Activated CD4-positive, CD25-positive, alpha-beta regulatory T cell treated with anti-CD3 and anti-CD28 coated beads, Interleukin-2, amount 50 U/mL, for 24 hours (primary cell): ENCODE measurements around the gene CADPS.
"Not testable (repeated sequence)": the region's sequence is repeated elsewhere in the genome, so short reads cannot be mapped to it uniquely, and the experiment has no call there.

Experiments used
- ATAC-seq, 2 donors: fragments of 150-1000 bp; cut with Tn5 transposase; one replicate each; pipeline ENCODE4 v1.10.0; 2021; ENCODE audit warnings: mild to moderate bottlenecking in 1 of 2, moderate library complexity in 1 of 2

The CADPS gene

GRCh38 chr3:62586356-62586755 is 288.9 kb downstream of the CADPS start:
- no peak for ATAC-seq

DNA sequence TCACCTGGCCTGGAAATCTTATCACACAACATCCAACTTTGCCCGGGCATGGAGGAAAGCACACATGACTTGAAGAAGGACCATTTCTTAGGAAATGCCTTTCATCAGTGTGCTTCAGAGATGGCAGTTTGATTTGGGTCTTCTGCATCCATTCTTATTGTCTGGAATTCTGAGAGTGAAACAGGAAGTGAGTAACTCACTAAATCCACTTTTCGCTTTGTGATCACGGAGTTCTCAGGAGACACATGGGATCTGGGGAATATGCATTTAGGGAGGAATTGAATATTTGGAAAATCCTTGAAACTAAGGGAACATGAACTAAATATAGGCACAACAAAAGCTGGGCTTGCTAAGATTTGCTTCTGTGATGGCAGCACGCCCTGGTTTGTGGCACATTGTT is 289.4 kb downstream of the CADPS start:
- no peak for ATAC-seq

DNA sequence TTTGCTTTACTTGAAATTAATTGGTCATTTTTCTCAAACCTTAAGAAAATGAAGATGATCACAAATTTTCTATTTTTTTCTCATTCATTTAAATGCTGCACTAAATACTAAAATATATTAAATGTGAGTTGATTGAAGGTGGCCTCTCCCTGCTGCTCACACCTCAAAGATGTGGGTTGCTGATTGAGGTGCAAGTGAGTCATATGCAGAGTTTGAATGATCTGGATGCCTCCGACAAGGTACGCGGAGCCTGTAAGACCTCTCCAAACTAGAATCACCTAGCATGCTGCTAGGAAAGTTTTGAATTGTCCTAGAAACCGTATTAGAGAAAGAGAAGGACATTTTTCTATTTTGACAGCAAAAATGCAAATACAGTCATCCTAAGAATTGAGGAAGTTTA is 290.6 kb downstream of the CADPS start:
- no peak for ATAC-seq

- no peak for ATAC-seq
Observed at GRCh38 chr3:62582495-62583172, 292.6 kb downstream of the CADPS start.

GRCh38 chr3:62580485-62580884 is 294.7 kb downstream of the CADPS start:
- not testable (repeated sequence) for ATAC-seq

DNA sequence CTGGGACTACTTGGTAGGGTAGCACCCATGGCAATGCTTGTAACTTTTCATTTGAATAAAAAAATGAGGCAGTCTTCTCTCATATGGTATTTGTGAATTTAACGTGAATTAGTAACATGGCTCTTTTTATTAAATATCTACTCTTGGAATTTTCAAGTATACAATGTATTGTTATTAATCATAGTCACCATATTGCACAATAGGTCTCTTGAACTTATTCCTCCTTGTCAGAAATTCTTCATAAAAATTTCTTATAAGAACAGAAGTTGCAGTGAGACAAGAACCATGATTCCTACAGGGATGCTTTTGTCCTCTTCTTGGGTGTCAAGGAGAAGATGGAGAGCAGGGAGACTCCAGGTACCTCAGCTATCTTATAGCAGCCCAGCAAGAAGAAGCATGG is 298.1 kb downstream of the CADPS start:
- ATAC-seq = no peak

GRCh38 chr3:62574266-62574898 is 300.8 kb downstream of the CADPS start:
- ATAC-seq = no peak

DNA sequence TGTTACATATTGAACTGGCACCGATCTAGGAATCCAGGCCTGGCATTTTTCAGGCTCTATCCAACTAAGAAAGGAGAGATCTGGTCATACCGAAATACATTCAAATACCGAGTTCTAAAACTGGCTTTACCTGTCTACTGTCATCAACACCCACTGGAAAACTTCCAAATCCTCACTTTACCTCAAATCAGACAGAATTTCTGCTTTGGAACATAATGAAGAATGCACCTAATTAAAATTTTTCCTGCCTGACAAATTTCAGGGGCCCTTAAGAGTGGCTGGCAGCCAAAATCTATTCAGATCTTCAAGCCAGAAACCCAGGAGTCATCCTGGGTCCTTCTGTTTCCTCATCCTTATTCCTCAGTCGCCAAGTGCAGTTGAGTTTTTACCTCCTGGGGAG is 303.3 kb downstream of the CADPS start:
- ATAC-seq = no peak

- no peak for ATAC-seq
Observed at GRCh38 chr3:62570888-62571287, 304.3 kb downstream of the CADPS start.

- ATAC-seq = no peak
Observed at GRCh38 chr3:62569609-62570008, 305.6 kb downstream of the CADPS start.

- ATAC-seq = no peak
Observed at GRCh38 chr3:62567097-62568021, 307.9 kb downstream of the CADPS start.

DNA sequence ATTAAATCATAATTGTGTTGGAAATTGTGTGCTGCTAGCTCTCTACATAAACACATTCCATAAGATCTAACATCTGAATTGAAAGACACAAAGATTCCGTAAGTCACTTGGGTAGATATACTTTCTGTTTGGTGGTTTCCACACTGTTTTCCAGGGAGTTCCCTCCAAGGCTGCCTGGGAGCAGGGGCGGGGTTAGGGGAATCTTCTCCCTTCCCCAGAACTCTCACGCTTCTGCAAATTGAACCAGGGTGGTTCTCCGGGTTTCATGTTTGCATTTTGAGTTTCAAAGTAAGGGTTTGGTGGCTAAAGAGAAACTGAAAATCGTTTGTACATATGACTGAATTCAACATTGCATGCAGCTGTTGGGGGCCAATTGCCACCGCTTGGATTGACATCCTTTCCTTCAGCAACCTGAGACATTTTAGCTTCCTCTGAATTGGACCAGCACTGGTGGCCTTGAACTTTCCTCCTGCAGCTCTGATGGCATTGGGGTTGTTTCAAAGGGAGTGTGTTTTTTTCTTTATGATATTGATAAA is 309.1 kb downstream of the CADPS start:
- no peak for ATAC-seq

DNA sequence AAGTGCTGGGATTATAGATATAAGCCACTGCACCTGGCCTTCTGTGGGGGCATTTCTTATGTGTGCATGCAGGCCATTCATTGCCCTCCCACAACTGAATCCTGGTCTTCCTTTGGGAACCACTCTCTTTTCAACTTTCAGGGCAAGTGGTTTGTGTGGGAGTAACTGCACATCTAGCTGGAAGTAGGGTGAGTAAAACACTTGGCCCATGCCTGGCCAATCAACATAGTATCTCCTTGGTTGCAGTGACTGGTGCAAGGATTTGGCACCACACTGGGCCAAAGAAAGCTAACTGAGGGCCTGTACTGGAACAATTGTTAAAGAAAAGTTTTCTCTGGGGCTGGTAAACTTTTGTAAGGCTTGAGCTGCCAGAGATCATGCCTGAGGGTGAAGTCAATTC is 312.6 kb downstream of the CADPS start:
- ATAC-seq = no peak

DNA sequence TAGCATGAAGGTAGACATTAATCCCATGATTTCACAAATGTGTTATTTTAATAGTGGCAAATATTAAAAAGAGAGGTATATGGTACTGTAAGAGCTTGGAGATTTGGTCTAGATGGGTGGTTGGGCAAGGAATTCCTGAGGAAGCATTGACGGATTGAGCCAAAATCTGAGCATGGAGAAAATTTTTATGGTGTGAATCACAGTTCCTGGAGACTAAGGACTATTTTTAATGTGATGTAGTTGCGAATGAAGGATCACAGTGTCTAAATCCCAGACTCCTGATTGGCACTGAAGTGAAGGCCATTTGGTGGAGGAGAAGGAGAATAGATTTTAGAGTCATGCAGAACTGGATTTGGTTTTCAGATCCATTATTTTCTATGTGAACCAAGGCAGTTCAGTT is 313.2 kb downstream of the CADPS start:
- ATAC-seq = no peak

GRCh38 chr3:62559831-62560445 is 315.3 kb downstream of the CADPS start:
- ATAC-seq = no peak

DNA sequence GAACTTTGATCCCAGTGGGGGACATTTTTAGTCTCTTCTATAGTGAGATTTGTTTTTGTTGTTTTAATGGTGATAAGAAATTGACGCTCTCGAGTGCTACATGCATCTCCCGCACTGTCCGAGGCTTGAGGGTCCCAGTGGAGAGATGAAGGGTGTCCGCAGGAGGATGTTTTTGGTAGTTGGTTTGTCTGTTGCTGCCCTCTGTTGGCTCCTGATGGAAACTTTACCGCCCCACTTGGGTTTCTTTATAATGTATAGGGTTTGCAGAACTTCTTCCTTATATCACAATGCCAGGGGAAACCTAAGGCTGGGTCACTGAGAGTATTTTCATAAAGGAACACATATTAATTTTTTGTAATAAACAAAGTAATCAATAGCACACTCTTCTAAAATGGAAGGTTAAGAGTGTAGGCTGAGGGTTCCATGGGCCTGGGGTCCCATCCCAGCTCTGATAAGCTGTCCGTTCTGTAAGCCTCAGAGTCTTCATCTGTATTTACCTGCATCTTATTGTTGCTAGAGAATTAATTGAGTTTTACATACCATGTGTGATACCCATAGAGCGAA is 316.6 kb downstream of the CADPS start:
- no peak for ATAC-seq

DNA sequence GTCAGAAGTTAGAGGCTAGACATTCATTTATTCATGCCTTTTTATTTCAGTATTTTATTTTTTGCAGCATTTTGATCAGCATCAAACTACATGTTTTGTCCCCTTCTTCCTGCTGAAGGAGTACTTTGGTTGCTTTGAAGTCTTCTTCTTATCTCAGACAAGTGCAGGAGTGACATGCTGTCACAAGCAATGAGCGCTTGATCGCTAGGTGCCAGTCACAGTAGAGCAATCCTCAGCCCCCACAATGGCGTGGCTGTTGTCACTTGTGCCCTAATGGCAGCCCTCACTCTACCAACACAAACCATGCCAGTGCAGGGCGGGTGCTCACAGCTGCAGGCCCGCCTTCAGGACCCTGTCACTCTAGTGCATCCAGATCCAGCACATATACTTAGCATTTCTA is 317.2 kb downstream of the CADPS start:
- no peak for ATAC-seq

DNA sequence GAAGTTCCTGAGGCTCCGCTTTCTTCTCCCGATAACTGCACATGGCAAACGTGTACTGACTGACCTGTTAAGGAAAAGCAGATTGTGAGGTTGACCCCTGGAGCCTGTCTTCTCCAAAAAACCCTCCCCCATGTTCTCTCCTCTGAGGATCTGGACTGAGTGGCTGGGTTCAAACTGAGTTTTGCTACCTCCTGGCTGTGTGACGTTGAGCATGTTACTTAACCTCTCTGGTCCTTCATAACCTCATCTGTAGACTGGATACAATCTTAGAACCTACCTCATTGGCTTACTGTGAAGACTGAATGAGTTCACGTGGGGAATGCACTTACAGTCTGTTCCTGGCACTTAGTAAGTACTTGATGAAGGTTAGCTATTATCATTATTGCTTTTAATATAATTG is 317.8 kb downstream of the CADPS start:
- ATAC-seq = no peak

DNA sequence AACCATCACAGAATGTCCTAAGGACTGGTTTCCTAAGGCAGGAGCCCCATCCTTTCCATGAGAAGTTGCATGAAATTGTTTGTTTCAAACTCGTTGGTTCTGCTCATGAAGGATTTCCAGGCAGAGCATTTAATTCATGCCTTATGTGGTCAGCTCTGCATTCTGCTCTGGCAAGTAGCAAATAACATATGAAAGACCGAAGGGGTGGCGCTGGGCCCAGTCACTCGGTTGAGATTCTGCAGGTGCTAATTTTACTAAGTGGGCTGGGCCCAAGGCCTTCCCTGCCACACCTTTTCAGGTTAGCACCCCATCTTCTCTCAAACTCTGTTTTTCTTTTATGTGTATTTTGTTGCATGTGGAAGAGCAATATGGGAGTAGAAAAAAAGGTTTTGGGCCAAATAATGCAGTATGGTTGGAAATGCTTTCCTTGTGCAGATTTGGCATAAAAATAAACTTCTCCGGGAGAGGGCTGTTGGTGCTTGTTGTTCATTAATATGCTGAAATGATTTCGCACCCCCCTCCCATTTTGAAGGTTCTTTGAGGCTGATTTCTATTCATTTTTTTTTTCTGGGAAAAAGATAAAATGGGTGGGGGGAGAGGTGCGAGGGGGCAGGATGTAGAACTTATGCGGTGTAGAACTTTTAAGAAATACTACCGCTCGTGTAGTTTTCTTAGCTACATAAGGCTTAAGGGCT is 318.9 kb downstream of the CADPS start:
- no peak for ATAC-seq

DNA sequence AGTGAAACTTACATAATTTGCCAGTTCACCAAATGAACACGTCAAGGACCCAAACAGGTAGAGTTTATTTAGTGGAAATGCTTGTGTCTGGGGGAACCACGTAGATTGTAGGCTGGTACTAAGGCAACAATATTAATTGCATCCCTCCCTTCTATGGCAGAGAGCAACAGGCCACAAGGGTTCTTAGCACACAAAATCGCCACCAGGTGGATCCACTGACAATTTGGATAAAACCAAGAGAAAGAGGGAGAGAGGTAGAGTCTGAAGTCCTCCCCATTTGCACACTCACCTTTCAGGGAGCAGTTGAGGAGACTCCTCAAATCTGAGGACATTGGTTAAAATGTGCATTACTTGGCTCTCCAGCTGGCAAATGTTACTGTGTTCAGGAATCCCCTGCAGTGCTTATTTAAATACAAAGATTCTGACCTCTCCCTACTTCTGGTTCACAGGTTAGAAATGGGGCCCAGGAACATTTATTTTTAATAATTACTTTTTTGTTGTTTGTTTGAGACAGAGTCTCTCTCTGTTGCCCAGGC is 320.9 kb downstream of the CADPS start:
- ATAC-seq = no peak

- ATAC-seq = no peak
Observed at GRCh38 chr3:62553811-62554210, 321.4 kb downstream of the CADPS start.

- ATAC-seq = no peak
Observed at GRCh38 chr3:62551556-62551955, 323.7 kb downstream of the CADPS start.
